Measurements from ENCODE around the gene EGFL6. TPM values are rescaled to one million over a fixed set of nuclear protein-coding genes. Genes with fewer than 3 reads are reported as not detected.
"Not testable (repeated sequence)": the region's sequence is repeated elsewhere in the genome, so short reads cannot be mapped to it uniquely, and the experiment has no call there.

The EGFL6 gene
- total and polyA plus RNA-seq, 4 donors: 0.02 to 0.23 TPM; not detected in 2

DNA sequence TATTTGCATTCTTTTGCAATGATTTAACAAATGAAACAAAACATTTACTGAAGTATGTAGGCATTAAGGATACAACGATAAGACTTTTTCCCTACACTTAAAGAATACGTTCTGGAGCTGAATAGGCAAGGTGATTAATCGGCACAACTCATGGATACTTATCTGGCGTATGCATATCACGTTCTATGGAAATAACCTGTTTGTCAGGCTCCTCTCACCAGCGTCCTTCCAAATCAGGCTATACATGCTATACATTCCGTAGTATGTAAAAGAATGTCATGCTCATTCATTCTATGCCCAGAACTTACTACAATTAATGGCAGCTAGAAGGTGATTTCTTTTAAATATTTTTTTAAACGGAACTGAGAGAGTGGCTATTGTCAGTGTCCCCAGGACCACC lies 57.9 kb downstream of the EGFL6 start (continued):
- no peak for TF ChIP-seq FOXA1 (IDR thresholded peaks at IDR 0.05)
- no peak for TF ChIP-seq HNF4A (conservative IDR thresholded peaks at IDR 0.05)
- TF ChIP-seq JUND (IDR thresholded peaks at IDR 0.05): no peak

- not testable (repeated sequence) for H3K9ac ChIP-seq (ENCODE audit: low read depth in 1 of 2, low read length in 2 of 2); H3K36me3 ChIP-seq (ENCODE audit: control insufficient read depth in 4 of 4, insufficient read depth in 3 of 4, low read depth in 1 of 4, low read length in 3 of 4); H3K27ac ChIP-seq (ENCODE audit: low read depth in 1 of 2, low read length in 2 of 2); H3K4me3 ChIP-seq (ENCODE audit: low read depth in 1 of 3, low read length in 3 of 3); H3K27me3 ChIP-seq (ENCODE audit: control insufficient read depth in 4 of 4, insufficient read depth in 4 of 4, low read length in 3 of 4); H3K4me1 ChIP-seq (ENCODE audit: control insufficient read depth in 4 of 4, insufficient read depth in 4 of 4, low read length in 3 of 4); DNase-seq (ENCODE audit: low spot score)
- peaks cover 0 to 11% (median 3%) of the 10 kb centered on the region in 4 donors for H3K9me3 ChIP-seq (ENCODE audit: control insufficient read depth in 4 of 4, low read length in 3 of 4)
- WGBS: 89% methylated on average over 9 of the region's 9 CpGs
Observed at GRCh38 chrX:13637224-13637623, 67.8 kb downstream of the EGFL6 start.

DNA sequence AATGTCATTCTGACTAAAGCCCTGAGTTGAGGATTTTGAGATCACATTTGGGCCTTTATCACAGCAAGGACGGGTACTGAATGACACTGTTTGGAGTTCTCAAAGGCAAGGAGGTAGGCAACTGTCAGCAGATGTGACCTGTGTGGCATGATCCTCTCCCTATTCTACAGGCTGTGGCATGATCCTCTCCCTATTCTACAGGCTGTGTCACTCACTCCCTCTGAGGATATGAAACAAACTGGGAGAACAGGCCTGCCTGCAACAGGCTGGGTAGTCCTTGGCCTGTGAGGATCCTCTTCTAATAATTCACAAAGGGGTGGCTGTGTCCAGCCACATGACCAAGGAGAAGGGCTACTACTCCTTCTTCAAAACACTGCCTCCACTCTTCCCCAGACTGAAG lies 68.6 kb downstream of the EGFL6 start:
- Histone ChIP-seq H3K4me1 (ENCODE audit: control insufficient read depth in 4 of 4, insufficient read depth in 4 of 4, low read length in 3 of 4) (no peaks in the 10 kb centered on the region), H3K36me3 (ENCODE audit: control insufficient read depth in 4 of 4, insufficient read depth in 3 of 4, low read depth in 1 of 4, low read length in 3 of 4) (no peaks in the 10 kb centered on the region), H3K4me3 (ENCODE audit: low read depth in 1 of 3, low read length in 3 of 3) (no peak overlapping the region), H3K27me3 (ENCODE audit: control insufficient read depth in 4 of 4, insufficient read depth in 4 of 4, low read length in 3 of 4) (peaks cover 0 to 2% (median 0%) of the 10 kb centered on the region in 4 donors), H3K27ac (ENCODE audit: low read depth in 1 of 2, low read length in 2 of 2) (no peak overlapping the region), H3K9ac (ENCODE audit: low read depth in 1 of 2, low read length in 2 of 2) (no peak overlapping the region), H3K9me3 (ENCODE audit: control insufficient read depth in 4 of 4, low read length in 3 of 4) (peaks cover 0 to 11% (median 3%) of the 10 kb centered on the region in 4 donors)
- WGBS: 80% methylated on average over 1 of the region's 1 CpG
- DNase-seq (ENCODE audit: low spot score): no peak
- no peak for TF ChIP-seq ATF3 (IDR thresholded peaks at IDR 0.05)
- no peak for TF ChIP-seq TAF1 (conservative IDR thresholded peaks at IDR 0.05)
- TF ChIP-seq EGR1 (IDR thresholded peaks at IDR 0.05; ENCODE audit: low read depth in 2 of 2): no peak
- no peak for TF ChIP-seq YY1 (IDR thresholded peaks at IDR 0.05)
- no peak for TF ChIP-seq RXRA (IDR thresholded peaks at IDR 0.05)
- no peak for TF ChIP-seq HNF4G (IDR thresholded peaks at IDR 0.05)
- no peak for TF ChIP-seq ZBTB33 (IDR thresholded peaks at IDR 0.05)
- TF ChIP-seq CTCF (IDR thresholded peaks at IDR 0.05; ENCODE audit: low read depth, low read length, missing input control): no peak
- TF ChIP-seq RAD21 (IDR thresholded peaks at IDR 0.05): no peak
- TF ChIP-seq GABPA (IDR thresholded peaks at IDR 0.05 in 1 of 2, conservative IDR thresholded peaks at IDR 0.05 in 1 of 2): no peak
- TF ChIP-seq FOXA1 (IDR thresholded peaks at IDR 0.05): no peak
- TF ChIP-seq, protein P1, sequence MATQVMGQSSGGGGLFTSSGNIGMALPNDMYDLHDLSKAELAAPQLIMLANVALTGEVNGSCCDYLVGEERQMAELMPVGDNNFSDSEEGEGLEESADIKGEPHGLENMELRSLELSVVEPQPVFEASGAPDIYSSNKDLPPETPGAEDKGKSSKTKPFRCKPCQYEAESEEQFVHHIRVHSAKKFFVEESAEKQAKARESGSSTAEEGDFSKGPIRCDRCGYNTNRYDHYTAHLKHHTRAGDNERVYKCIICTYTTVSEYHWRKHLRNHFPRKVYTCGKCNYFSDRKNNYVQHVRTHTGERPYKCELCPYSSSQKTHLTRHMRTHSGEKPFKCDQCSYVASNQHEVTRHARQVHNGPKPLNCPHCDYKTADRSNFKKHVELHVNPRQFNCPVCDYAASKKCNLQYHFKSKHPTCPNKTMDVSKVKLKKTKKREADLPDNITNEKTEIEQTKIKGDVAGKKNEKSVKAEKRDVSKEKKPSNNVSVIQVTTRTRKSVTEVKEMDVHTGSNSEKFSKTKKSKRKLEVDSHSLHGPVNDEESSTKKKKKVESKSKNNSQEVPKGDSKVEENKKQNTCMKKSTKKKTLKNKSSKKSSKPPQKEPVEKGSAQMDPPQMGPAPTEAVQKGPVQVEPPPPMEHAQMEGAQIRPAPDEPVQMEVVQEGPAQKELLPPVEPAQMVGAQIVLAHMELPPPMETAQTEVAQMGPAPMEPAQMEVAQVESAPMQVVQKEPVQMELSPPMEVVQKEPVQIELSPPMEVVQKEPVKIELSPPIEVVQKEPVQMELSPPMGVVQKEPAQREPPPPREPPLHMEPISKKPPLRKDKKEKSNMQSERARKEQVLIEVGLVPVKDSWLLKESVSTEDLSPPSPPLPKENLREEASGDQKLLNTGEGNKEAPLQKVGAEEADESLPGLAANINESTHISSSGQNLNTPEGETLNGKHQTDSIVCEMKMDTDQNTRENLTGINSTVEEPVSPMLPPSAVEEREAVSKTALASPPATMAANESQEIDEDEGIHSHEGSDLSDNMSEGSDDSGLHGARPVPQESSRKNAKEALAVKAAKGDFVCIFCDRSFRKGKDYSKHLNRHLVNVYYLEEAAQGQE (IDR thresholded peaks at IDR 0.05): no peak
- no peak for TF ChIP-seq HNF4A (conservative IDR thresholded peaks at IDR 0.05)
